ENCODE results near the gene MMP8.
A peak's percentile ranks its signal among the peaks of the same experiment; 100 is the strongest.

The MMP8 gene

GRCh38 chr11:102719620-102720277 lies 5.0 kb downstream of the MMP8 start:
- no peak for DNase-seq

DNA sequence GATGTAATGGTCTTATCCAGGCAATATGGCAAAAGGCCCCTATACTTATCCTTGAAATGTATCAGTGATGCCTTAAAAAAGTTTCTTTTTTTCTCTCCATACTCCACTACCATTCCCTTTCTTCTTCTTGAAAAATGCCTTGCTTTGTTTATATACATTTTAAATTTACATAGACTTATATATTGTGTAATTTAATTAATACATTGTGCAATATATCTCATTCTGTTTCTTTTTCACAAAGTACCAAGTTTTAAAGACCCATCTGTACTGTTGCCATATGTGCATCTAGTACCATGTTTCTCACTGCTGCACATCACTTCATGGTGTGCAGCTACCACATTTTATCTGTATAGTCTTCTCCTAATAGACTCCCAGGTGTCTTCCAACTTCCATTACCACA lies 7.5 kb downstream of the MMP8 start:
- no peak for DNase-seq

DNA sequence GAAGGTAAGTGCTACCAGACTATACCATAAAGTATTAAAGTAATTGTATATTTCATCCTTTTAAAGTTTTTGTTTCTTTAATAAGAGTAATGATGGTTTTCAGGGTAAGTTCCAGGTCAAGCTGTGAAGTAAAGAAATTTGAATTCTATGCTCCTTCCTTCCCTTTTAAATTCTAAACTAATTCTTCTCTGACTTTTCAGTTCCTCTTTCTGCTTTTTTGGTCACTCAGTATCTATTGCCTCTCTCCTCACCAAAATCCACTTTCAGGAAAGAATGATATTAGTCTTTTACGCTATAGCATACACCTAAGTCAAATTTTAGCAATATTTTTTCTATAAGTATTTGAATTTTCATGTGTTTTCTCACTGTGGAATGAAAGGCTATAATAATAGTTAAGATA lies 8.2 kb downstream of the MMP8 start:
- no peak for DNase-seq

DNA sequence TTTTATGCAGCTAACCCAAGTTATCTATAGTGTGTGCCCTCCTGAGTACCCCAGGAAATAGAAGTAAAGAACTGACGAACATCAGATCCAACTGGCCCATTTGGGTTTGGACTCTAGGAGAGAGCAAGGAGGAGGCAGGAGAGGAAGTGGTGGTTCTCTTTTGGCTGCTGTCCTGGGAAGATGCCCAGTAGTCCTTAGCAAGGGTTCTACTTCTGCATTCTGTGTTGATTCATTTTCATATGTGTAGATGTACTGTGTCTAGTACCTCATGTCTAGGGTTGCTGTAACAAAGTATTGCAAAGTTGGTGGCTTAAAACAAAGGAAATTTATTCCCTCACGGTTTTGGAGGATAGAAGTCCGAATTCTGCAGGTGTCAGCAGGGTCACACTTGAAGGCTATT lies 12.6 kb downstream of the MMP8 start:
- no peak for DNase-seq

- DNase-seq = no peak
Measured at GRCh38 chr11:102709201-102709945, 15.4 kb downstream of the MMP8 start.

GRCh38 chr11:102708654-102709053 lies 16.1 kb downstream of the MMP8 start:
- no peak for DNase-seq

DNA sequence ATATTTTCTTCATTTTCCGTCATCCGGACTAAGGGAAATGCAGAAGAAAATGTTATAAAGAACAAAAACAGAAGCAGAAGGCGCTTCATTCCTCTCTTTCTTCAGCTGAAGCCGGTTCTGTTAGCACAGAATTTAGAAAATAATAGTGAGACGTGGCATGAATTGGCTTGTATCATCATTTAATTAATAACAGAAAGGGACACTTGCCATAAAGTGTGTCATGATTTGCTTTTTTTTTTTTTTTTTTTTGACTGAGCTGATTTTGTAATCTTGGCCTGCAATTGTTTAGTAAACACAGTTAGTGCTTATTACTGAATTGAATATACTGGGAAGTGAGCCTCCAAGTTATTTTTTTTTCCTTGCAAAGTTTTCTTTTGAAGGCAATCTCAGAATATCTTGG lies 19.1 kb downstream of the MMP8 start, which contains the start of gene MMP27:
TSS of gene MMP27 (minus strand) at position 144 of the 400 bp plus-strand sequence. CDS start at position 89, 55 bp downstream.
- DNase-seq = no peak

- no peak for DNase-seq
Measured at GRCh38 chr11:102704841-102705240, 19.9 kb downstream of the MMP8 start.

- DNase-seq = no peak
Measured at GRCh38 chr11:102703826-102704493, 20.8 kb downstream of the MMP8 start.

GRCh38 chr11:102695201-102695600 lies 29.6 kb downstream of the MMP8 start:
- DNase-seq = no peak

- no peak for DNase-seq
Measured at GRCh38 chr11:102685754-102686153, 39.0 kb downstream of the MMP8 start.

GRCh38 chr11:102685338-102685737 lies 39.4 kb downstream of the MMP8 start:
- no peak for DNase-seq

GRCh38 chr11:102683277-102683676 lies 41.5 kb downstream of the MMP8 start:
- no peak for DNase-seq

GRCh38 chr11:102680945-102681344 lies 43.8 kb downstream of the MMP8 start:
- DNase-seq = no peak

- DNase-seq = no peak
Measured at GRCh38 chr11:102678022-102678421, 46.7 kb downstream of the MMP8 start.

DNA sequence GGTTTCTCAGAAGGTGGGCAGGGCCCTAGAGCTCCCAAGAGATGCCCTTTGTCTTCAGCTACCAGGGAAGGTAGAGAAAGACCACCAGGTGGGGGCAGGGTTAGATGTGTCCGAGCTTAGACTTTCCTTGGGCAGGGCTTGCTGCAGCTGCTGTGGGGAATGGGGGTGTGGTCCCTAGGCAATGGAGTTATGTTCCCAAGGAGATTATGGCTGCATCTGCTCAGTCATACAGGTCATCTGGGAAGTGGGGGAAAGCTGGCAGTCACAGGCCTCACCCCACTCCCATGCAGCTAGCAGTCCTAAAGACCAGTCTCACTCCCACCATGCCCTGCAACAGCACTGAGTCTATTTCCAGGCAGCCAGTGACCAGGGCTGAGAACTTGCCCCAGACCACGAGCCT lies 48.7 kb downstream of the MMP8 start:
- DNase-seq = no peak

GRCh38 chr11:102669664-102670063 lies 55.1 kb downstream of the MMP8 start:
- DNase-seq = no peak

- peak; percentile 11 for DNase-seq
Measured at GRCh38 chr11:102666331-102666957, 58.3 kb downstream of the MMP8 start.

DNA sequence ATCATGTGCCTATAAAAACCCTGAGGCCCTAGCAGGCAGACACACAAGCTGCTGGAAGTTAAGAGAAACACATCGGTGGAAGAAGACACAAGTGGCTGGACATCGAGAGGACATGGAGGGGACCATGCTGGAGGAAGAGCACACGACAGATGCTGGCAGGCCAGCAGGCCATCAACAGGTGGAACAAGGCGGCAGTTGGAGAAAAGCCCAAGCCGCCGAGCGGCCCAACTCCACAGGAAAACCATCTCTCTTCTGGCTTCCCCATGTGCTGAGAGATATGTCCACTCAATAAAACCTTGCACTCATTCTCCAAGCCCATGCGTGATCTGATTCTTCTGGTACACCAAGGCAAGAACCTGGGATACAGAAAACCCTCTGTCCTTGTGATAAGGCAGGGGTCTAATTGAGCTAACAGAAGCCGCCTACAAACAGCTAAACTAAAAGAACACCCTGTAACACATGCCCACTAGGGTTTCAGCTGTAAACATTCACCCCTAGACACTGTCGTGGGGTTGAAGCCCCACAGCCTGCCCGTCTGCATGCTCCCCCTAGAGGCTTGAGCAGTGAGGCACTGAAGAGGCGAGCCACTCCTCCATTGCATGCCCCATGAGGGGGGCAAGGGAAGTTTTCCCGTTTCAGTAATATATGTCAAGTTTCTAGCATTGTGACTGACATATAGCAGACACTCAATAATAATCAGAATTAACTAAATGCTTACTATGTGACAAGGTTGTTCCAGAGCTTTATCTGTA lies 60.6 kb downstream of the MMP8 start:
- DNase-seq = no peak

- no peak for DNase-seq
Measured at GRCh38 chr11:102662607-102663006, 62.1 kb downstream of the MMP8 start.

All from right kidney (tissue), 1 donor.